Effector memory CD8-positive, alpha-beta T cell (primary cell): ENCODE results near the gene TLCD1.
"Not testable (repeated sequence)": the region's sequence is repeated elsewhere in the genome, so short reads cannot be mapped to it uniquely, and the experiment has no call there.

Source experiments
- ATAC-seq: fragments of 150-1000 bp; cut with Tn5 transposase; replicated peaks from 2 replicates; pipeline ENCODE4 v1.10.0; 2021; ENCODE audit warnings: mild to moderate bottlenecking, moderate library complexity
- DNase-seq, 3 experiments: peaks; one replicate each; pipeline ENCODE4 v3.0.0; 2021
- H3K27ac Mint-ChIP-seq, 2 donors: one replicate each; pipeline ENCODE4 v1.8.0; 2022; ENCODE audit warnings: mild to moderate bottlenecking in 2 of 2, mixed read lengths in 2 of 2, moderate library complexity in 2 of 2
- H3K27me3 Mint-ChIP-seq, 2 donors: one replicate each; pipeline ENCODE4 v1.8.0; 2022; ENCODE audit warnings: mixed read lengths in 2 of 2
- H3K36me3 Mint-ChIP-seq: one replicate; pipeline ENCODE4 v1.8.0; 2022; ENCODE audit warnings: mild to moderate bottlenecking, moderate library complexity, mixed read lengths; ENCODE audit not compliant: insufficient read depth
- H3K4me1 Mint-ChIP-seq, 2 donors: one replicate each; pipeline ENCODE4 v1.8.0; 2022; ENCODE audit warnings: low read depth in 2 of 2, mixed read lengths in 2 of 2
- H3K4me3 Mint-ChIP-seq, 2 donors: one replicate each; pipeline ENCODE4 v1.8.0; 2022; ENCODE audit warnings: mild to moderate bottlenecking in 2 of 2, mixed read lengths in 2 of 2, moderate library complexity in 2 of 2
- H3K9me3 Mint-ChIP-seq, 2 donors: one replicate each; pipeline ENCODE4 v1.8.0; 2022; ENCODE audit warnings: mixed read lengths in 2 of 2

The TLCD1 gene

GRCh38 chr17:28728364-28729200 is 2.5 kb upstream of the TLCD1 start, which contains the start of gene NEK8:
Gene NEK8 (plus strand): TSS chr17:28728788. CDS start chr17:28728814, 26 bp downstream.
- H3K4me3 Mint-ChIP-seq: peak within 1 kb of the TSS; percentile 99 to 100
- H3K36me3 Mint-ChIP-seq: peaks cover 47% of the 10 kb centered on the region
- DNase-seq: peak; percentile 99 to 100 (median 99)

DNA sequence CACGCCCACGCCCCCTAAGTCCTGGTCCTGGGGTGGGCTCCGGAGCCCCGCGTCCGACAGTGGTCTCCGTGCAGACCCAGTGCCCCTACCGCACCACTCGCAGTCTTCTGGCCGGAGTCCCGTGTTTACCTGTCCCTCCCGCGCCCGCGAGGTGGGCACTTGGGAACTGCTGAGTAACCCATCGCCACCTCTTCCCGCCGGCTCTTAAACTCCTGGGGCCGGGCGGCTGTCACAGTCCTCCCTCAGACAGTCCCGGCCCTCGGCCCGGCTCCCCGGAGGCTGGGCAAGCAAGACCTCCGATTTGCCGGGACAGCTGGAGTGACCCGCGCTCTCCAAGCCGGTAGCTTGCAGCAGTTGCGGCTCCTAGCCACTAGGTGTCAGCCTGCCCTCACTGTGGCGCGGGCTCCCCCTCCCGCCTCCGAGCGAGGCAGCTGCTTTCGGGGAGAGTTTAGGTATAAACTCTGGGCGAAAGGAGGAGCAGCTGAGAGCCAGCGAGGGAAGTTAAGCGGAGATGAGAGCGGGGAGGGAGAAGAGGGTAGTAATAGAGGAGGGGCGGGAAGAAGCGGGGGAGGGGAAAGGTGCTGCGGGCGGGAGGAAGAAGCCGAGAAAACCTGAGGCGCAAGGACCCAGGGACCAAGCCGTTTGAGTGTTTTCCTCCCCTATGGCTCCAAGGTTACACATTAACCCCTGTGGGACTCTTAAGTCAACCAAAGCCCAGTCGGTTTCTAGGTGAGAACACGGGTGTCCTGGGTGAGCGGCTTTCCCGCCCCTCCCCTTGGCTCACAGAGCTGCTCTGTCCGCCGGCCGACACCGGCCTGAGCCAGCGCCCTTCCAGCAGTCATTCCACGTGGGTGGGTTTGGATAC is 826 bp upstream of the TLCD1 start:
- H3K4me1 Mint-ChIP-seq: peaks cover 37 to 41% of the 10 kb centered on the region in 2 donors
- peak overlapping the region; percentile 99 to 100 for H3K4me3 Mint-ChIP-seq
- no peaks in the 10 kb centered on the region for H3K27me3 Mint-ChIP-seq
- peak; percentile 48 for ATAC-seq
- peak; percentile 91 to 93 (median 92) for DNase-seq
- H3K36me3 Mint-ChIP-seq: peaks cover 64% of the 10 kb centered on the region
- H3K9me3 Mint-ChIP-seq: no peaks in the 10 kb centered on the region
- peak overlapping the region; percentile 98 to 99 for H3K27ac Mint-ChIP-seq

More at GRCh38 chr17:28728364-28729200, 2.5 kb upstream of the TLCD1 start, which contains the start of gene NEK8:
- H3K27me3 Mint-ChIP-seq: no peaks in the 10 kb centered on the region
- peak within 1 kb of the TSS; percentile 98 to 99 for H3K27ac Mint-ChIP-seq
- peak; percentile 63 for ATAC-seq
- H3K4me1 Mint-ChIP-seq: peaks cover 32 to 38% of the 10 kb centered on the region in 2 donors
- H3K9me3 Mint-ChIP-seq: no peaks in the 10 kb centered on the region

GRCh38 chr17:28725660-28726225 is 290 bp downstream of the TLCD1 start:
- H3K27me3 Mint-ChIP-seq: no peaks in the 10 kb centered on the region
- peak overlapping the region; percentile 65 to 83 for H3K27ac Mint-ChIP-seq
- peak in 1 of 3 experiments; percentile 21 for DNase-seq
- H3K9me3 Mint-ChIP-seq: no peaks in the 10 kb centered on the region
- H3K4me1 Mint-ChIP-seq: peaks cover 41 to 48% of the 10 kb centered on the region in 2 donors
- H3K36me3 Mint-ChIP-seq: peaks cover 76% of the 10 kb centered on the region
- H3K4me3 Mint-ChIP-seq: peak overlapping the region; percentile 99 to 100
- peak; percentile 0 for ATAC-seq

DNA sequence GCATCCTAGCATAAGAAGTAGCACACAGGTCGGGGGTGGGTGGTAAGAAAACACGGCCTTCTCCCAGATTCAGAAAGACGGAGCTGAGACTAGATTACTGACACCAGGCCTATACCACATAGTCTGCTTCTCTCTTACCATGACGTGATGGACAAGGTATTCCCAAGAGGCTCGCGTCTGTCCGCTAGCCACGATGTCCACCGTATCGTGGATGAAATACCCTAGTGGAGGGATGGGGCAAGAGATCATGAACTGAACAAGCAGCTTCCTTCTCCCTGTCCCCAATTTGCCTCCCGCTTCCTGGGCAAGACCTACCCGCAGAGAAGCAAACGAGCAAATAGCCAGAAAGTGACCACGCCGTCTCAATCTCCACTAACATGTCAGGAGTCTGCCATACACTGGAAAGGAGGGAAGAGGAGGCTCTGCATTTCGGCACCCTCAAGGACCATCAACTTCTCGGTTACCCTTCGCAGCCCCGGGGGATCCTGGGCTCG is 820 bp downstream of the TLCD1 start:
- ATAC-seq (no peak), DNase-seq (no peak)
- peaks cover 81% of the 10 kb centered on the region for H3K36me3 Mint-ChIP-seq
- H3K4me1 Mint-ChIP-seq: peaks cover 46 to 53% of the 10 kb centered on the region in 2 donors
- peak overlapping the region; percentile 99 to 100 for H3K4me3 Mint-ChIP-seq
- H3K27ac Mint-ChIP-seq: peak overlapping the region; percentile 65 to 83
- no peaks in the 10 kb centered on the region for H3K9me3 Mint-ChIP-seq
- H3K27me3 Mint-ChIP-seq: no peaks in the 10 kb centered on the region

DNA sequence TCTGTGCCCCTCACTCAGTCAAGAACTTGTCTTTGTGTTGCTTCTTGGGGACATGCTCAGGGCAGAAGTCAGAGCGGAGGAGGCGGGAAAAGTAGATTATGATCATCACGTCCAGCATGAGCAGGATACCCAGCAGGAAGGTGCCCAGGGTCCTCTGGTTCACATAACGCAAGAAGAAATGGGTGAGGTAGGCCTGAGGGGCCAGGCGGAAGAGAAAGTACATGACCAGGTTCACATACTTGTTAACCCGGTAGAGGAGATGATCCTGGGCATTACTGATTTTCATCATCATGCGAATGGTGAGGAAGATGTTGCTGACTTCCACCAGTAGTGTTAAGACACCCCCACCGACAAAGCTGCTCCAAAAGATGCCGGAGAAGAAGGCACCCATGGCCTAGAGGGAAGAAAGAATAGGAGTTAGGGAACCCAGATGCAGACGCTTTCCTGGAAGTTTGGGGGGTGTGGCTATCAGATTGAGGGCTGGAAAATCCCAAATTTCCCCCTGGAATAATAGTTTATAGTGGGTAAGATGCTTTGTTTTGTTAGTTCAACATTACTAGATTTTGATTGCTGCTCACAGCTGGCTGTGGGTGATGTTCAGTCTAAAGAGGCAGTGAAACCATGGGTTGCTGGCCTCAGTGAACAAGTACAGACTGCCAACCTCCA is 1.4 kb downstream of the TLCD1 start:
- no peaks in the 10 kb centered on the region for H3K27me3 Mint-ChIP-seq
- H3K36me3 Mint-ChIP-seq: peaks cover 87% of the 10 kb centered on the region
- DNase-seq (no peak), ATAC-seq (no peak)
- peaks cover 50 to 59% of the 10 kb centered on the region in 2 donors for H3K4me1 Mint-ChIP-seq
- peak overlapping the region; percentile 65 to 83 for H3K27ac Mint-ChIP-seq
- no peaks in the 10 kb centered on the region for H3K9me3 Mint-ChIP-seq
- H3K4me3 Mint-ChIP-seq: peak overlapping the region; percentile 99 to 100

DNA sequence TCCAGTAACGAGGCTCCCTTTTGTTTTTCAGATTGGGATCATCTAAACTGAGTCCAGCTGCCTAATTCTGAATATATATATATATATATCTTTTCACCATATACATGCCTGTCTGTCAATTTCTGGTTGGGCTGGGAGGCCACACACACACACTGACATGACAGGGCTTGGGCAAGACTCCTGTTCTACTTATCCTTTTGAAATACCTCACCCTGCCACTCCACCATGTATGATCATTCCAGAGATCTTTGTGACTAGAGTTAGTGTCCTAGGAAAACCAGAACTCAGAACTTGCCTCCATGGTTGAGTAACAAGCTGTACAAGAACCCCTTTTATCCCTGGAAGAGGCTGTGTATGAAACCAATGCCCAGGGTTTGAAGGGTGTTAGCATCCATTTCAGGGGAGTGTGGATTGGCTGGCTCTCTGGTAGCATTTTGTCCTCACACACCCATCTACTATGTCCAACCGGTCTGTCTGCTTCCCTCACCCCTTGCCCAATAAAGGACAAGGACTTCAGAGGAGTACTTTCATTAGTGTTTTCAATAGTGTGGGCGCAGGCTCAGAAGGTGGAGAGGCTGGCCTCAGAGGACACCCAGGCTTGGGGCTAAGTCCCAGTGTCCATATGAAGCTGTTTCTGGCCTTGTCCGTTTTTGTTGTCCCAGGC is 2.1 kb downstream of the TLCD1 start:
- not testable (repeated sequence) for ATAC-seq, H3K27me3 Mint-ChIP-seq, DNase-seq, H3K9me3 Mint-ChIP-seq
- Mint-ChIP-seq H3K27ac (peak overlapping the region; percentile 65 to 83), H3K4me1 (peaks cover 52 to 63% of the 10 kb centered on the region in 2 donors), H3K4me3 (peak overlapping the region in 1 of 2 donors; percentile 100), H3K36me3 (peaks cover 89% of the 10 kb centered on the region)

DNA sequence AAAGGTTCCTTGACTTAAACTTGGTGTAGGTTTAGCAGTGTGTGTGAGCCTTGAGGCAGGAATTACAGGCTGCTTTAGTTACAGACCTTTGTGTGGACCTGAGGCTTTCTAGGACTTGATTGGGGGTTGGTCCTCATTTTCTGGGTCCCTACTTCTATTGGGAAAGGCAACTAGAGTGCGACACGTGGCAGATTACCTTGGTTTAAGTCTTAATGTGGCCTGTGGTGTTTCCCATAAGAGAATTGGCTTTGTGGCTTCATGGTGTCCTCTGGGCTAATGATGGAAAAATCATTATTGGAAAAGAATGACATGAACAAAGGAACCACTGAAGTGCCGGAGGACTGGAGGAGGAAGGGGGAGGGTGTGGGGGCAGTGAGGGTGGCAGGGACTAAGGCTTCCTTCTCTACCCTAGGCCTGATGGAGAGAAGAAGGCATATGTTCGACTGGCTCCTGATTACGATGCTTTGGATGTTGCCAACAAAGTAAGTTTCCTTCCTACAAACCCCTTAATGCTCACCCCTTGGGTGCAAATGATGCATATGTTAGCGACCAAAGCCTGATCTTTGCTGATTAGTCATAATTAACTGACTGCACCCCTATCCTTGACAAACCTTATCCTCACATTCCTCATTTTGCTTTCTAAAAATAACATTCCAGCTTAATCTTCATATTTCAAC is 2.7 kb downstream of the TLCD1 start:
- H3K36me3 Mint-ChIP-seq: peaks cover 83% of the 10 kb centered on the region

GRCh38 chr17:28722417-28723158 is 3.4 kb downstream of the TLCD1 start:
- peaks cover 76% of the 10 kb centered on the region for H3K36me3 Mint-ChIP-seq
- DNase-seq: no peak
- H3K4me1 Mint-ChIP-seq: peaks cover 52 to 60% of the 10 kb centered on the region in 2 donors
- peak overlapping the region; percentile 98 to 100 for H3K4me3 Mint-ChIP-seq
- no peak for ATAC-seq
- no peaks in the 10 kb centered on the region for H3K27me3 Mint-ChIP-seq
- peak overlapping the region; percentile 79 to 98 for H3K27ac Mint-ChIP-seq
- no peaks in the 10 kb centered on the region for H3K9me3 Mint-ChIP-seq

More for the DNA sequence above, 2.7 kb downstream of the TLCD1 start:
- DNase-seq (no peak), ATAC-seq (no peak)
- Mint-ChIP-seq H3K4me1 (peaks cover 55 to 65% of the 10 kb centered on the region in 2 donors), H3K4me3 (peak overlapping the region in 1 of 2 donors; percentile 15), H3K9me3 (no peaks in the 10 kb centered on the region), H3K27me3 (no peaks in the 10 kb centered on the region), H3K27ac (no peak overlapping the region)

DNA sequence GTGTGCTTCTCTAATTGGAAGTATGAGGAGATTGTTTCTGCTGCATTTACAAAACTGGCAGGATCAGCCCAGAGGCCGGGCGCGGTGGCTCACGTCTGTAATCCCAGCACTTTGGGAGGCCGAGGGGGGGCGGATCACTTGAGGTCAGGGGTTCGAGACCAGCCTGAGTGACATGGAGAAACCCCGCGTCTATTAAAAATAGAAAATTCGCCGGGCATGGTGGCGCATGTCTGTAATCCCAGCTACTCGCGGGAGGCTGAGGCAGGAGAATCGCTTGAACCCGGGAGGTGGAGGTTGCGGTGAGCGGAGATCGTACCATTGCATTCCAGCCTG is 5.1 kb downstream of the TLCD1 start:
- Mint-ChIP-seq H3K36me3 (peaks cover 62% of the 10 kb centered on the region), H3K4me3 (peak overlapping the region; percentile 98 to 100), H3K4me1 (peaks cover 43 to 48% of the 10 kb centered on the region in 2 donors), H3K27ac (peak overlapping the region; percentile 96 to 98)
- not testable (repeated sequence) for ATAC-seq, DNase-seq, H3K27me3 Mint-ChIP-seq, H3K9me3 Mint-ChIP-seq

DNA sequence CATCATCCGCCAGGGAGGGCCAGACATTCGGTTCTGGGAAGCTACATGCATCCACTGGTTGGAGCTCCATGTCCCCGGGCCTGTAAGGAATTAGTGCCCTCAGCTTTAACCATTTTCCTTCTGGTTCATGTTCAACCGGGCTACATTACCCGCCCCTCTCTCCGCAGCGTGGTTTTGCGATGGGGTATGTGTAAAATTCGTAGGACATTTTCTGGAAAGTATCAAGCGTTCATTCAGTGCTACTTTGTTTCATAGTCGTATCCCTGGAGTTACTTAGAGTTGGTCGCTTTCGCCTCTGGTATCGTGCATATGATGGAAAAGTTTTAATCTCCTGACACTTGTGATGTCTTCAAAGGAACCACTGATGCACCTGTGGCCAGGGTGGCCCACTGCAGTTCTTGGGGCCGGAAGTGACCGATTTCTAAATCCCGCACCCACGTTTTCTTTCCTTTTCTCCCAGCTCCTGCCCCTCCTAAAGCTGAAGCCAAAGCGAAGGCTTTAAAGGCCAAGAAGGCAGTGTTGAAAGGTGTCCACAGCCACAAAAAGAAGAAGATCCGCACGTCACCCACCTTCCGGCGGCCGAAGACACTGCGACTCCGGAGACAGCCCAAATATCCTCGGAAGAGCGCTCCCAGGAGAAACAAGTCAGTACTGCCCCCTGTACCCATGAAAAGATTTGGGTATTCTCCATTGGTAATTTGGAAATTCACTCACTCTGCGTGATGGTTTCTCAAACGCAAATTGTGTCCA is 5.6 kb downstream of the TLCD1 start:
- ATAC-seq: no peak
- Mint-ChIP-seq H3K4me1 (peaks cover 41 to 44% of the 10 kb centered on the region in 2 donors), H3K4me3 (peak overlapping the region; percentile 98 to 100), H3K36me3 (peaks cover 61% of the 10 kb centered on the region), H3K27me3 (peaks cover 0 to 10% of the 10 kb centered on the region in 2 donors), H3K27ac (peak overlapping the region; percentile 96 to 98), H3K9me3 (no peaks in the 10 kb centered on the region)
- no peak for DNase-seq

GRCh38 chr17:28719021-28719433 is 7.0 kb downstream of the TLCD1 start:
- Mint-ChIP-seq H3K9me3 (no peaks in the 10 kb centered on the region), H3K27me3 (peaks cover 0 to 24% of the 10 kb centered on the region in 2 donors), H3K27ac (peak overlapping the region; percentile 96 to 98), H3K4me1 (peaks cover 29 to 31% of the 10 kb centered on the region in 2 donors), H3K36me3 (peaks cover 49% of the 10 kb centered on the region), H3K4me3 (peak overlapping the region; percentile 98 to 100)
- no peak for ATAC-seq
- DNase-seq: no peak
